IPS DF 6.9 (cell line): Measurements from ENCODE around the gene AHR.
"Not testable (repeated sequence)": the region's sequence is repeated elsewhere in the genome, so short reads cannot be mapped to it uniquely, and the experiment has no call there.

Source experiments
- DNase-seq: peaks from one replicate; pipeline ENCODE4 v3.0.0-alpha.2; 2013; ENCODE audit warnings: low read depth, low spot score
- H3K27ac ChIP-seq: one replicate; pipeline ENCODE4 v1.5.1; 2013; ENCODE audit warnings: low read length, control low read depth
- H3K27me3 ChIP-seq: 2 replicates; pipeline ENCODE4 v1.6.1; 2013; ENCODE audit warnings: mild to moderate bottlenecking, low read length; ENCODE audit not compliant: control insufficient read depth, insufficient read depth
- H3K36me3 ChIP-seq: 2 replicates; pipeline ENCODE4 v1.6.1; 2013; ENCODE audit warnings: low read length; ENCODE audit not compliant: control insufficient read depth, insufficient read depth
- H3K4me1 ChIP-seq: 2 replicates; pipeline ENCODE4 v1.6.1; 2013; ENCODE audit warnings: low read length; ENCODE audit not compliant: control insufficient read depth, insufficient read depth
- H3K4me3 ChIP-seq: 2 replicates; pipeline ENCODE4 v1.5.1; 2013; ENCODE audit warnings: mild to moderate bottlenecking, low read length
- H3K9me3 ChIP-seq: 2 replicates; pipeline ENCODE4 v1.6.1; 2013; ENCODE audit warnings: low read length, inconsistent platforms; ENCODE audit not compliant: control insufficient read depth, insufficient read depth
- WGBS: extraction: QIAGEN DNeasy Blood & Tissue Kit; methylation state at CpG from one replicate; pipeline ENCODE4 v1.1.7; 2013; ENCODE audit warnings: mixed read lengths, missing lambda C conversion rate; ENCODE audit not compliant: insufficient read length, insufficient coverage; 5-methylcytosine and 5-hydroxymethylcytosine counted together

Gene AHR

DNA sequence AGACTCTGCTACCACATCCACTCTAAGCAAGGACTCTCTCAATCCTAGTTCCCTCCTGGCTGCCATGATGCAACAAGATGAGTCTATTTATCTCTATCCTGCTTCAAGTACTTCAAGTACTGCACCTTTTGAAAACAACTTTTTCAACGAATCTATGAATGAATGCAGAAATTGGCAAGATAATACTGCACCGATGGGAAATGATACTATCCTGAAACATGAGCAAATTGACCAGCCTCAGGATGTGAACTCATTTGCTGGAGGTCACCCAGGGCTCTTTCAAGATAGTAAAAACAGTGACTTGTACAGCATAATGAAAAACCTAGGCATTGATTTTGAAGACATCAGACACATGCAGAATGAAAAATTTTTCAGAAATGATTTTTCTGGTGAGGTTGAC is 40.7 kb downstream of the AHR start:
- Histone ChIP-seq H3K27me3 (no peaks in the 10 kb centered on the region), H3K9me3 (no peaks in the 10 kb centered on the region), H3K4me3 (no peak overlapping the region), H3K4me1 (no peaks in the 10 kb centered on the region), H3K27ac (no peak overlapping the region), H3K36me3 (peaks cover 2% of the 10 kb centered on the region; the same call in 1 of the 2 replicates)
- DNase-seq, result no peak
- WGBS, result no CpG with 5 or more reads among the region's 2 CpGs

DNA sequence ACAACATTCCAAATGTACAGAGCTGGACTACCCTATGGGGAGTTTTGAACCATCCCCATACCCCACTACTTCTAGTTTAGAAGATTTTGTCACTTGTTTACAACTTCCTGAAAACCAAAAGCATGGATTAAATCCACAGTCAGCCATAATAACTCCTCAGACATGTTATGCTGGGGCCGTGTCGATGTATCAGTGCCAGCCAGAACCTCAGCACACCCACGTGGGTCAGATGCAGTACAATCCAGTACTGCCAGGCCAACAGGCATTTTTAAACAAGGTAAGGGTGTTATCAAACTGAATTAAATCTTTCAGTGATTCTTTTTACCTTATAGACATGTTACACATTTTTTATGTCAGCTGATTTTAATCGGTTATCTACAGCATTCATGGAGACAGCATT is 41.5 kb downstream of the AHR start:
- no CpG with 5 or more reads among the region's 4 CpGs for WGBS
- Histone ChIP-seq H3K4me3 (no peak overlapping the region), H3K9me3 (no peaks in the 10 kb centered on the region), H3K27ac (no peak overlapping the region), H3K36me3 (peaks cover 2% of the 10 kb centered on the region; the same call in 1 of the 2 replicates), H3K4me1 (no peaks in the 10 kb centered on the region), H3K27me3 (no peaks in the 10 kb centered on the region)
- DNase-seq, result no peak

DNA sequence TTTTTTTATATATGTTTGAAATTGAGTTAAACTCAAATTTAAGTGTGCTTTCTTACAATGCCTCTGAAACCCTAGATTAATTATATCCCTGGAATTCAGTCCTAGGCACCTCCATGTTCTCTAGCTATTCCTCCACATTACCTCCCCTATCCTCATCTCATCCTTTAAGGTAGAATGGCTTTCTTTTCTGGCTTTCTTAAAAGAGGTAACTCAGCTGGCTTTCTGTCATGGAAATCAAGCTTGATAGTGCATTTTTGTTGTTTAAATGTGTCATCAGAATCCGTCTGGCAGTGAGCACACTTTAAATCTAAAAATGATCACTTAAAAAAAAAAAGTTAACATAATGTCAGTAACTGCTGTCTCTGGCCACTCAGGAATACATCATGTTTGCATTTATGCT is 42.2 kb downstream of the AHR start:
- DNase-seq, result no peak
- H3K4me1 ChIP-seq, result no peaks in the 10 kb centered on the region
- H3K9me3 ChIP-seq, result no peaks in the 10 kb centered on the region
- peaks cover 2% of the 10 kb centered on the region; the same call in 1 of the 2 replicates for H3K36me3 ChIP-seq
- H3K4me3 ChIP-seq, result no peak overlapping the region
- H3K27me3 ChIP-seq, result no peaks in the 10 kb centered on the region
- WGBS, result no CpG with 5 or more reads among the region's 1 CpG
- no peak overlapping the region for H3K27ac ChIP-seq

DNA sequence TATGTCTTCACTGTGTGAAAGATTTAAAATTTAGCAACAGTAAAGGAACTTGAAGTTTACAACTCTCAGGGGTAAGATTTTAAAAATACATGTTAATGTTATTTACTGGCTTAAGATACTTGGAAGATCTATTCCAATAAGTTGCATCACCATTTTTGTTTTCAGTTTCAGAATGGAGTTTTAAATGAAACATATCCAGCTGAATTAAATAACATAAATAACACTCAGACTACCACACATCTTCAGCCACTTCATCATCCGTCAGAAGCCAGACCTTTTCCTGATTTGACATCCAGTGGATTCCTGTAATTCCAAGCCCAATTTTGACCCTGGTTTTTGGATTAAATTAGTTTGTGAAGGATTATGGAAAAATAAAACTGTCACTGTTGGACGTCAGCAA is 44.3 kb downstream of the AHR start:
- no peak for DNase-seq
- Histone ChIP-seq H3K4me1 (no peaks in the 10 kb centered on the region), H3K27ac (no peak overlapping the region), H3K36me3 (peaks cover 2% of the 10 kb centered on the region; the same call in 1 of the 2 replicates), H3K27me3 (no peaks in the 10 kb centered on the region), H3K4me3 (no peak overlapping the region), H3K9me3 (no peaks in the 10 kb centered on the region)
- no CpG with 5 or more reads among the region's 2 CpGs for WGBS

DNA sequence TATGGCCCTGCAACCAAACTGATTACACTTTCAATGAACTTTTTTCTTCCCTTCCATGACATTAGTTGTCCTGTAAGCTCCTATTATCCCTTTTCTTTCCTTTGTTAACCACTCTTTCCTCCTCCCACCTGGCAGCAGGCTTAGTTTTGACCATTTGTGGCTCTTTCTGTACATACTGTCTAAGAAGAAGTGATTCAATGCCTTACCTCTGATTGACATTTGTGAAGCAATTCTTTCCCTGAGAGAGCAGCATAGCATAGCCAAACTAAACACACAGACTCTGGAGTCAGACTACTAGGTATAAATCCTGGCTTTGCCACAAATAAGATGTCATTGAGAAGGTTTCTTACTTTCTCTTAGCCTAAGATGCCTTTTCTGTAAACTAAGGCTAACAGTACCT is 48.9 kb downstream of the AHR start:
- no peak for DNase-seq
- H3K4me1 ChIP-seq, result no peaks in the 10 kb centered on the region
- no peaks in the 10 kb centered on the region for H3K27me3 ChIP-seq
- H3K36me3 ChIP-seq, result no peaks in the 10 kb centered on the region
- no peak overlapping the region for H3K4me3 ChIP-seq
- no peak overlapping the region for H3K27ac ChIP-seq
- H3K9me3 ChIP-seq, result no peaks in the 10 kb centered on the region

DNA sequence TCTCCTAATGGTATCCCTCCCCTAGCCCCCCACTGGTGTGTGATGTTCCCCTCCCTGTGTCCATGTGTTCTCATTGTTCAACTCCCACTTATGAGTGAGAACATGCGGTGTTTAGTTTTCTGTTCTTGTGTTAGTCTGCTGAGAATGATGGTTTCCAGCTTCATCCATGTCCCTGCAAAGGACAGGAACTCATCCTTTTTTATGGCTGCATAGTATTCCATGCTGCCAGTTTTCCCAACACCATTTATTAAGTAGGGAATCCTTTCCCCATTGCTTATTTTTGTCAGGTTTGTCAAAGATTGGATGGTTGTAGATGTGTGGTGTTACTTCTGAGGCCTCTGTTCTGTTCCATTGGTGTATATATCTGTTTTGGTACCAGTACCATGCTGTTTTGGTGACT is 50.5 kb downstream of the AHR start:
- not testable (repeated sequence) for DNase-seq, H3K27me3 ChIP-seq, H3K27ac ChIP-seq, H3K36me3 ChIP-seq, H3K9me3 ChIP-seq, H3K4me1 ChIP-seq, H3K4me3 ChIP-seq
- no CpG with 5 or more reads among the region's 1 CpG for WGBS

DNA sequence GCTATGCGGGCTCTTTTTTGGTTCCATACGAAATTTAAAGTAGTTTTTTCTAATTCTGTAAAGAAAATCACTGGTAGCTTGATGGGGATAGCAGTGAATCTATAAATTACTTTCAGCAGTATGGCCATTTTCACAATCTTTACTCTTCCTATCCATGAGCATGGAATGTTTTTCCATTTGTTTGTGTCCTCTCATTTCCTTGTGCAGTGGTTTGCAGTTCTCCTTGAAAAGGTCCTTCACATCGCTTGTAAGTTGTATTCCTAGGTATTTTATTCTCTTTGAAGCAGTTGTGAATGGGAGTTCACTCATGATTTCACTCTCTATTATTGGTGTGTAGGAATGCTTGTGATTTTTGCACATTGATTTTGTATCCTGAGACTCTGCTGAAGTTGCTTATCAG is 51.9 kb downstream of the AHR start:
- not testable (repeated sequence) for H3K4me1 ChIP-seq, H3K27ac ChIP-seq, H3K4me3 ChIP-seq, DNase-seq, H3K27me3 ChIP-seq, H3K36me3 ChIP-seq, H3K9me3 ChIP-seq
- WGBS, result no CpG with 5 or more reads among the region's 3 CpGs

DNA sequence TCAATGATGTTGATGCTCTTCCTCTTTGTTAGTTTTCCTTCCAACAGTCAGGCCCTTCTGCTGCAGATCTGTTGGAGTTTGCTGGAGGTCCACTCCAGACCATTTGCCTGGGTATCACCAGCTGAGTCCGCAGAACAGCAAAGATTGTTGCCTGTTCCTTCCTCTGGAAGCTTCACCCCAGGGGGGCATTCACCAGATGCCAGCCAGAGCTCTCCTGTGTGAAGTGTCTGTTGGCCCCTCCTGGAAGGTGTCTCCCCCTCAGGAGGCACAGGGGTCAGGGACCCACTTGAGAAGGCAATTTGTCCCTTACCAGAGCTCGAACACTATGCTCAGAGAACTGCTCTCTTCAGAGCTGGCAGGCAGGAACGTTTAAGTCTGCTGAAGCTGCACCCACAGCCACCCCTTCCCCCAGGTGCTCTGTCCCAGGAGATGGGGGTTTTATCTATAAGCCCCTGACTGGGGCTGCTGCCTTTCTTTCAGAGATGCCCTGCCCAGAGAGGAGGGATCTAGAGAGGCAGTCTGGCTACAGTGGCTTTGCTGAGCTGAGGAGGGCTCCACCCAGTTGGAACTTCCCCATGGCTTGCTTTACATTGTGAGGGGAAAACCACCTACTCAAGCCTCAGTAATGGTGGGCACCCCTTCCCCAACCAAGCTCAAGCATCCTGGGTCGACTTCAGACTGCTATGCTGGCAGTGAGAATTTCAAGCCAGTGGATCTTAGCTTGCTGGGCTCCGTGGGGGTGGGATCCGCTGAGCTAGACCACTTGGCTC is 55.4 kb downstream of the AHR start:
- H3K4me1 ChIP-seq, H3K9me3 ChIP-seq, H3K36me3 ChIP-seq, DNase-seq, H3K27ac ChIP-seq, H3K4me3 ChIP-seq, H3K27me3 ChIP-seq: not testable (repeated sequence)
- WGBS, result no CpG with 5 or more reads among the region's 6 CpGs

DNA sequence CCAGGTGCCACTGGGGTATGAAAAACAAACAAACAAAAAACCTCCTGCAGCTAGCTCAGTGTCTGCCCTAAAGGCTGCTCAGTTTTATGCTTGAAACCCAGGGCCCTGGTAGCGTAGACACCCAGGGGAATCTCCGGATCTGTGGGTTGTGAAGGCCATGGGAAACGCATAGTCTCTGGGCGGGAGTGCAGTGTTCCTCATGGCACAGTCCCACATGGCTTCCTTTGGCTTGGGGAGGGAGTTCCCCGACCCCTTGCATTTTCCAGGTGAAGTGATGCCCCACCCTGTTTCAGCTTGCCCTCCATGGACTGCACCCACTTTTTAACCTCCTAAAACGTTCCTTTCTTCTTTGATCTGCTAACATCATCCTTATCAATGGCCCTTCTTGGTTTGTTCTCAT is 56.0 kb downstream of the AHR start:
- Histone ChIP-seq H3K27me3 (no peaks in the 10 kb centered on the region), H3K4me1 (no peaks in the 10 kb centered on the region), H3K4me3 (no peak overlapping the region), H3K27ac (no peak overlapping the region), H3K36me3 (no peaks in the 10 kb centered on the region), H3K9me3 (no peaks in the 10 kb centered on the region)
- DNase-seq, result no peak
- WGBS, result no CpG with 5 or more reads among the region's 6 CpGs

DNA sequence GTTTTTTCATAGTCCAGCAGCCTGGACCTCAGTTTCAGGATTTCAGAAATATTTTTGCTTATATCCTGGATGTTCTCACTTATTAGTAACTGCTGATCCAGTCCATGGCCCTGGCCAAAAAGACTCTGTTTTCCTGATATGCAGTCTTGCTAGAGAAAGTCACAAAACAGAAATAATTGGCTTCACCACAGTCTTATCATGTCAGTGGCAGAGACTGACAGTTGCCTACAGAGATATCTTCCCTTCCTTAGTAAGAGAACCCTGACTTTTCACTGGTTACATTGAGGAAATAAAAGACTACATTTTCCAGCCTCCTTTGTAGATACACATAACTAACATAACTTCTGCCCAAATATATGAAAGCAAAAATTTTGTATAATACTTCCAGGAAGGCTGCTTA is 56.6 kb downstream of the AHR start:
- no peak for DNase-seq
- Histone ChIP-seq H3K27ac (no peak overlapping the region), H3K27me3 (no peaks in the 10 kb centered on the region), H3K4me3 (no peak overlapping the region), H3K4me1 (no peaks in the 10 kb centered on the region), H3K36me3 (no peaks in the 10 kb centered on the region), H3K9me3 (no peaks in the 10 kb centered on the region)

DNA sequence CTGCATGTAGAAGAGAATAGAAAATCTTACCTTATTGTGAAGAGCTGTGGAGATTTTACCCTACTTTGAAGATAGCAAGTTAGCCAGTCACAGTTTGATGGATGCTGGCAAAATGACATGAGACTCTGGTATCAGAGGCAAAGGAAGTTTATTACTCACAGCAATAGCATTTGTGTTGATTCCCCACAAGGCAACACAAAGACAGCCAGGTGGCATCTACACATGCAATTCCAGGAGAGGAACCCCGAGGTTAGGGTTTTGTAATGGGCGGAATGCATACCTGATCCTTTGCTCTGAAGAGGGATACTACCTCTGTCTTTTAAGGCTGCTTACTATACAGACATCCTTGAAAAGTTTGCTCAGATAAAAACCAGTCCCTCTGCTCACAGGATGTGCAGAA is 59.5 kb downstream of the AHR start:
- Histone ChIP-seq H3K36me3 (no peaks in the 10 kb centered on the region), H3K27me3 (no peaks in the 10 kb centered on the region), H3K27ac (no peak overlapping the region), H3K4me3 (no peak overlapping the region), H3K4me1 (no peaks in the 10 kb centered on the region), H3K9me3 (no peaks in the 10 kb centered on the region)
- no peak for DNase-seq
- no CpG with 5 or more reads among the region's 2 CpGs for WGBS
